Mesothelial cell of epicardium (in vitro differentiated cells): ENCODE measurements around the gene PUSL1. TPM values are rescaled to one million over a fixed set of nuclear protein-coding genes. Genes with fewer than 3 reads are reported as not detected.

ENCODE experiments used
- DNase-seq, 2 experiments: peaks; one replicate each; pipeline ENCODE4 v3.0.0; 2021; ENCODE audit warnings: low spot score in 2 of 2; ENCODE audit not compliant: unreplicated experiment in 2 of 2
- H3K27ac Mint-ChIP-seq: 2 replicates; pipeline ENCODE4 v1.8.0; 2021; ENCODE audit warnings: mixed read lengths
- H3K27me3 Mint-ChIP-seq: 2 replicates; pipeline ENCODE4 v1.8.0; 2021; ENCODE audit warnings: low read depth, mixed read lengths
- H3K36me3 Mint-ChIP-seq: 2 replicates; pipeline ENCODE4 v1.8.0; 2021; ENCODE audit warnings: mixed read lengths
- H3K4me1 Mint-ChIP-seq: 2 replicates; pipeline ENCODE4 v1.8.0; 2021; ENCODE audit warnings: mixed read lengths
- H3K4me3 Mint-ChIP-seq: 2 replicates; pipeline ENCODE4 v1.8.0; 2021; ENCODE audit warnings: mild to moderate bottlenecking, moderate library complexity, mixed read lengths
- H3K9me3 Mint-ChIP-seq: 2 replicates; pipeline ENCODE4 v1.8.0; 2021; ENCODE audit warnings: mixed read lengths
- total RNA-seq: library from RNA; stranded (reverse); gene quantifications from 3 replicates; pipeline ENCODE4 v1.2.1, GENCODE V29; 2021
- TF ChIP-seq, protein P1 (sequence below): fragments of 200-600 bp; sonication (generic); IDR thresholded peaks from one replicate; pipeline ENCODE4 v1.5.0; 2021; ENCODE audit warnings: antibody characterized with exemption; ENCODE audit not compliant: unreplicated experiment

Gene PUSL1
- total RNA-seq, 1 donor from 2014 or later = 12.7 TPM

DNA sequence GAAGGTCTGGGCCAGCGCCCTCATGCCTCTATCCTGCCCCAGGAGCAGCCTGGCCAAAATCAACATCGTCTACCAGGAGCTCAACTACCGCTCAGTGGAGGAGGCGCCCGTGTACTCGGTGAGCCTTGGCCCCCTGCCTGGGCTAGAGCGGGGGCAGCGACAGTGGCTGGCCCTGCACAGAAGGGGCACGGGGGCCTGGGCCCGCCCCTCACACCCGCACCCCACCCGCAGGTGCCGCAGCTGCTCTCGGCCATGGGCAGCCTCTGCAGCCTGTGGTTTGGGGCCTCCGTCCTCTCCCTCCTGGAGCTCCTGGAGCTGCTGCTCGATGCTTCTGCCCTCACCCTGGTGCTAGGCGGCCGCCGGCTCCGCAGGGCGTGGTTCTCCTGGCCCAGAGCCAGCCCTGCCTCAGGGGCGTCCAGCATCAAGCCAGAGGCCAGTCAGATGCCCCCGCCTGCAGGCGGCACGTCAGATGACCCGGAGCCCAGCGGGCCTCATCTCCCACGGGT is 17.3 kb upstream of the PUSL1 start:
- Mint-ChIP-seq H3K9me3 (no peaks in the 10 kb centered on the region), H3K4me3 (no peak overlapping the region), H3K27me3 (peaks cover 2% of the 10 kb centered on the region), H3K4me1 (peaks cover 7% of the 10 kb centered on the region), H3K36me3 (no peaks in the 10 kb centered on the region), H3K27ac (no peak overlapping the region)
- no peak for DNase-seq
- TF ChIP-seq, protein P1, sequence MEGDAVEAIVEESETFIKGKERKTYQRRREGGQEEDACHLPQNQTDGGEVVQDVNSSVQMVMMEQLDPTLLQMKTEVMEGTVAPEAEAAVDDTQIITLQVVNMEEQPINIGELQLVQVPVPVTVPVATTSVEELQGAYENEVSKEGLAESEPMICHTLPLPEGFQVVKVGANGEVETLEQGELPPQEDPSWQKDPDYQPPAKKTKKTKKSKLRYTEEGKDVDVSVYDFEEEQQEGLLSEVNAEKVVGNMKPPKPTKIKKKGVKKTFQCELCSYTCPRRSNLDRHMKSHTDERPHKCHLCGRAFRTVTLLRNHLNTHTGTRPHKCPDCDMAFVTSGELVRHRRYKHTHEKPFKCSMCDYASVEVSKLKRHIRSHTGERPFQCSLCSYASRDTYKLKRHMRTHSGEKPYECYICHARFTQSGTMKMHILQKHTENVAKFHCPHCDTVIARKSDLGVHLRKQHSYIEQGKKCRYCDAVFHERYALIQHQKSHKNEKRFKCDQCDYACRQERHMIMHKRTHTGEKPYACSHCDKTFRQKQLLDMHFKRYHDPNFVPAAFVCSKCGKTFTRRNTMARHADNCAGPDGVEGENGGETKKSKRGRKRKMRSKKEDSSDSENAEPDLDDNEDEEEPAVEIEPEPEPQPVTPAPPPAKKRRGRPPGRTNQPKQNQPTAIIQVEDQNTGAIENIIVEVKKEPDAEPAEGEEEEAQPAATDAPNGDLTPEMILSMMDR = no peak

DNA sequence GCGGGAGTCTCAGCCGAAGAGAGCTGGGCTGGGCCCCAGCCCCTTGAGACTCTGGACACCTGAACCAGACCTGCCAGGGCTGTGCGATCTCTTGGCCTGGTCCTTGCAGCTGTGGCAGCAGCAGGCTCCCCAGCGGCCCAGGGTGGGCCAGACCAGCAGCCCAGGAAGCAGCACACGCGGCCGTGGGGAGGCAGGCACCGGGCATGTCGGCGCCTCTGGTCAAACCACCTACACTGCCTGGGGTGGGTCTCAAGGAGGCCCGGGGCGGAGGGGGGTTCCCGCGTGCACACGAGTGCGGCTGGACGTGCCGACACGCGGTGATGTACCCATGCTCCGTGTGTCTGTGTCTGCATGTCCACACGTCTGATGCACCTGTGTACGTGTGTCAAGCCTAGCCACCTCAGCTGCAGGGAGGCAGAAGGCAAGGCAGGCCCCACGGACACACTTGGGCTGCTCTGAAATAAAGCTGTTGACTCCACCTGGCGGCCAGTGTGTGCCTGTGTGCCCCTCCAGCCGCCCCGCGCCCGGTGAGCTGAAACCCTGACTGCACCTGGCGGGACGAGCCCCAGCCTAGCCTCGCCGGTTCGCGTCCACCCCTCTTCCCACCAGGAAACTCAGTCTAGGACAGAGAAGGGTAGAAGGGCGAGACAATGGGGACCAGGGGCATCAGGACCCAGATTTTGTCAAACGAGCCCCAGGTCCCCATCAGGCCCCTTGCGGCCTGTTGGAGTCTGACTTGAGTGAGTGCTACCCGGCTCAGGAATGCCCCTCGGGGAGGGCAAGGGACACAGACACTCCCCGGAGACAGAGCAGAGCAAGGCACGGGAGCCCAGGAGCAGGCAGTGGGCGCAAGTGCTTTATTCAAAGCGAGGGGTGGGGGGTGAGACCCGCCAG is 16.6 kb upstream of the PUSL1 start:
- no peak overlapping the region for H3K27ac Mint-ChIP-seq

DNA sequence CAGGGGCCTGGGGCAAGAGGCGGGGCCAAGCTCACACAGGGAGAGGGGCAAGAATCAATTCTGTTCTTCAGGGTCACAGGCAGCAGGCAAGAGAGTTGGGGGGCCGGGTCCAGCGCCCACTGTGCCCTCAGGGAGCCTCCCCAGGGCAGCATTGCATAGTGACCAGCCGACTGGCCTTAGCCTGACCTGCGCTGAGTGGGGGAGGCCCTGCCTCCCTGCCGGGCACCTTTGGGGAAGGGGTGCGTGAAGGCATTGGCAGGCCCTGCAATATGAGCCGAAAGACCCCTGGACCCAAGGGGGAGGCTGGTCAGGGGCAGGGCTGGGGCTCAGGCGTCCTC is 16.0 kb upstream of the PUSL1 start:
- H3K27me3 Mint-ChIP-seq = peaks cover 2% of the 10 kb centered on the region
- H3K4me3 Mint-ChIP-seq = no peak overlapping the region
- no peak overlapping the region for H3K27ac Mint-ChIP-seq
- H3K36me3 Mint-ChIP-seq = no peaks in the 10 kb centered on the region
- peaks cover 7% of the 10 kb centered on the region for H3K4me1 Mint-ChIP-seq
- no peak for DNase-seq
- TF ChIP-seq, protein P1 = no peak
- no peaks in the 10 kb centered on the region for H3K9me3 Mint-ChIP-seq

More for the DNA sequence above, 16.6 kb upstream of the PUSL1 start:
- TF ChIP-seq, protein P1 = peak; percentile 80
- Mint-ChIP-seq H3K4me3 (no peak overlapping the region), H3K9me3 (no peaks in the 10 kb centered on the region), H3K4me1 (peaks cover 7% of the 10 kb centered on the region), H3K27me3 (peaks cover 2% of the 10 kb centered on the region), H3K36me3 (no peaks in the 10 kb centered on the region)
- DNase-seq = peak in 1 of 2 experiments; percentile 82

DNA sequence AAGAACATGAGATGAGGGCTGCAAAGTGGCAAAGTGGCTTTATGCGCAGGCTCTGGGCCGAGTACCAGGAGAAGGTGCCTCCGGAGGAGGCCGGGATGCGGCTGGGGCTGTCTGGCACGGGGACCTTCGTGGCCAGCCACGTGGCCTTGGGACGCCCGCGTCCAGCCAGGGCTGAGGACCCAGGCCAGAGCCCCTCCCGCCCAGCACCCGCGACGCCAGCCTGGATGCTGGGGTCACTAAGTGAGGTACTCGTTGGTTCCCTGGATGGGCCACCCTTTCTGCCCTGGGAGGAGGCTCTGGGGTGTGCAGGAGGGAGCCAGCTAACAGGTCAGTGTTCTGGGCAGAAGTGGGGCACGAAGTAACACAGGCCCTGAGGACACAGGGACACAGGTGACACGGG is 15.5 kb upstream of the PUSL1 start:
- peaks cover 2% of the 10 kb centered on the region for H3K27me3 Mint-ChIP-seq
- TF ChIP-seq, protein P1 = no peak
- no peaks in the 10 kb centered on the region for H3K9me3 Mint-ChIP-seq
- DNase-seq = no peak
- no peak overlapping the region for H3K4me3 Mint-ChIP-seq
- H3K4me1 Mint-ChIP-seq = peaks cover 7% of the 10 kb centered on the region
- no peak overlapping the region for H3K27ac Mint-ChIP-seq
- no peaks in the 10 kb centered on the region for H3K36me3 Mint-ChIP-seq

DNA sequence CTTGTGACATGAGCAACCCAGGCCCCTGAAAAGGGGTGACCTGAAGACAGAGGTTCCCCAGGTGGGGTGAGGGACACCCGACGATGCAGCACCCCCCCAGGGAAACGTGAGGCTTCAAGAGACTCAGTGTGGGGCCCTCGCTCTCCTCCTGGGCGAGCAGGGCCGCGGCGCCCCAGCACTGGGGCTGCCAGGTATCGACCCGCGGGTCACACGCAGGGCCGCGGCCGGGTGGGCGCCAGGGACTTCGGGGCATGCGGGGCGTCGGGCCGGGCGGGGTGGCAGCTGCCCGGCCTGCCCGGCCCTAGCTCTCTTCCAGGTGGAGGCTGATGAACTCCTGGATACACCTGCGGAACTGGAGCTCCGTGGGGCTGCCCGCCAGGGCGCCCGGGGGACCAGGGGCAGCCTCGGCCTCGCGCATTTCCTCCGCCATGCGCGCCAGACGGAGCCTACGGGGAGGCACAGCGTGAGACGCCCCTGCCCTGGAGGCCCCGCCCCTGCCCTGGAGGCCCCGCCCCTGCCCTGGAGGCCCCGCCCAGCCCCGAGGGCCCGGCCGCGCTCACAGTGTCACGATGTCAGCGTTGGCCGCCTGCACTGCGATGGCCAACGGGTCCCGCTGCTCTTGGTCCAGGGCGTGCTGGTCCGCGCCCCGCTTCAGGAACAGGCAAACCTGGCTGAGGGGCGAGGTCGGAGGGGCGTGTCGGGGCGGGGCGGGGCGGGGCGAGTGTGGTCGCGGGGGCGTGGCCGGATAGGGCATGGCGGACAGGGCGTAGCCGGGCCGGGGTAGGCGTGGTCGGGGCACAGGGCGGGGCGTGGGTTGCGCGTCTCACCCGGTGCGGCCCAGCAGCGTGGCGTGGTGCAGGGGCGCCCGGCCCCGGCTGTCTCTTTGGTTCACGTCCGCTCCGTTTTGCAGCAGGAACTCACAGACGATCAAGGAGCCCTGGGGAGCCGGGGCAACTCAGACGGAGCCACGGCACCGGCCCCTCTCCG is 14.8 kb upstream of the PUSL1 start:
- no peak for DNase-seq
- peaks cover 7% of the 10 kb centered on the region for H3K4me1 Mint-ChIP-seq
- H3K4me3 Mint-ChIP-seq = no peak overlapping the region
- H3K27me3 Mint-ChIP-seq = peaks cover 2% of the 10 kb centered on the region
- H3K27ac Mint-ChIP-seq = no peak overlapping the region
- TF ChIP-seq, protein P1 = no peak
- no peaks in the 10 kb centered on the region for H3K36me3 Mint-ChIP-seq
- no peaks in the 10 kb centered on the region for H3K9me3 Mint-ChIP-seq
